ENCODE results near the gene CD6.

CD6 gene

GRCh38 chr11:61069427-61069826 is 97.9 kb downstream of the CD6 start:
- Histone ChIP-seq H4K20me1 (ENCODE audit: control insufficient read depth, insufficient read depth, low read depth, low read length) (no peaks in the 10 kb centered on the region), H3K9me3 (ENCODE audit: control insufficient read depth, insufficient read depth, low read length) (peaks cover 7% of the 10 kb centered on the region; the same call in 1 of the 2 replicates), H3K4me1 (ENCODE audit: control insufficient read depth, low read length) (peaks cover 53% of the 10 kb centered on the region), H3K27ac (ENCODE audit: low read depth, low read length) (no peak overlapping the region), H3K27me3 (ENCODE audit: control insufficient read depth, low read length) (no peaks in the 10 kb centered on the region), H3F3A (ENCODE audit: control insufficient read depth, insufficient read depth) (peaks cover 18% of the 10 kb centered on the region), H3K4me3 (ENCODE audit: low read length) (no peak overlapping the region), H3K4me2 (ENCODE audit: low read length) (no peak overlapping the region), H3K79me2 (ENCODE audit: control insufficient read depth, low read length) (no peaks in the 10 kb centered on the region), H3K9me2 (replicated peaks; ENCODE audit: control insufficient read depth, low read length) (no peaks in the 10 kb centered on the region), H3K36me3 (ENCODE audit: control insufficient read depth, low read length) (no peaks in the 10 kb centered on the region)
- TF ChIP-seq EZH2phosphoT487 (IDR thresholded peaks at IDR 0.05; ENCODE audit: borderline replicate concordance, low read length), result no peak
- TF ChIP-seq, protein P1, sequence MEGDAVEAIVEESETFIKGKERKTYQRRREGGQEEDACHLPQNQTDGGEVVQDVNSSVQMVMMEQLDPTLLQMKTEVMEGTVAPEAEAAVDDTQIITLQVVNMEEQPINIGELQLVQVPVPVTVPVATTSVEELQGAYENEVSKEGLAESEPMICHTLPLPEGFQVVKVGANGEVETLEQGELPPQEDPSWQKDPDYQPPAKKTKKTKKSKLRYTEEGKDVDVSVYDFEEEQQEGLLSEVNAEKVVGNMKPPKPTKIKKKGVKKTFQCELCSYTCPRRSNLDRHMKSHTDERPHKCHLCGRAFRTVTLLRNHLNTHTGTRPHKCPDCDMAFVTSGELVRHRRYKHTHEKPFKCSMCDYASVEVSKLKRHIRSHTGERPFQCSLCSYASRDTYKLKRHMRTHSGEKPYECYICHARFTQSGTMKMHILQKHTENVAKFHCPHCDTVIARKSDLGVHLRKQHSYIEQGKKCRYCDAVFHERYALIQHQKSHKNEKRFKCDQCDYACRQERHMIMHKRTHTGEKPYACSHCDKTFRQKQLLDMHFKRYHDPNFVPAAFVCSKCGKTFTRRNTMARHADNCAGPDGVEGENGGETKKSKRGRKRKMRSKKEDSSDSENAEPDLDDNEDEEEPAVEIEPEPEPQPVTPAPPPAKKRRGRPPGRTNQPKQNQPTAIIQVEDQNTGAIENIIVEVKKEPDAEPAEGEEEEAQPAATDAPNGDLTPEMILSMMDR (IDR thresholded peaks at IDR 0.05; ENCODE audit: low read depth, low read length, poor library complexity, severe bottlenecking), result no peak
